Thyroid gland (tissue), 4 donors: ENCODE measurements around the gene ALDOC.

Source experiments
- POLR2A ChIP-seq, 2 donors: fragments of 450-650 bp; IDR thresholded peaks; one replicate each; pipeline ENCODE4 v1.6.1; 2017; ENCODE audit warnings: antibody characterized with exemption in 2 of 2, mild to moderate bottlenecking in 2 of 2, moderate library complexity in 1 of 2
- TF ChIP-seq, protein P1 (sequence below), 6 experiments: fragments of 200-600 bp in 3 of 6; fragments of 450-650 bp in 3 of 6; sonication (generic) in 3 of 6; IDR thresholded peaks; one replicate each; pipeline ENCODE4 v1.5.1; 2016 to 2019; ENCODE audit warnings: antibody characterized with exemption in 6 of 6, mild to moderate bottlenecking in 2 of 6, inconsistent platforms in 1 of 6, moderate library complexity in 1 of 6

DNA sequence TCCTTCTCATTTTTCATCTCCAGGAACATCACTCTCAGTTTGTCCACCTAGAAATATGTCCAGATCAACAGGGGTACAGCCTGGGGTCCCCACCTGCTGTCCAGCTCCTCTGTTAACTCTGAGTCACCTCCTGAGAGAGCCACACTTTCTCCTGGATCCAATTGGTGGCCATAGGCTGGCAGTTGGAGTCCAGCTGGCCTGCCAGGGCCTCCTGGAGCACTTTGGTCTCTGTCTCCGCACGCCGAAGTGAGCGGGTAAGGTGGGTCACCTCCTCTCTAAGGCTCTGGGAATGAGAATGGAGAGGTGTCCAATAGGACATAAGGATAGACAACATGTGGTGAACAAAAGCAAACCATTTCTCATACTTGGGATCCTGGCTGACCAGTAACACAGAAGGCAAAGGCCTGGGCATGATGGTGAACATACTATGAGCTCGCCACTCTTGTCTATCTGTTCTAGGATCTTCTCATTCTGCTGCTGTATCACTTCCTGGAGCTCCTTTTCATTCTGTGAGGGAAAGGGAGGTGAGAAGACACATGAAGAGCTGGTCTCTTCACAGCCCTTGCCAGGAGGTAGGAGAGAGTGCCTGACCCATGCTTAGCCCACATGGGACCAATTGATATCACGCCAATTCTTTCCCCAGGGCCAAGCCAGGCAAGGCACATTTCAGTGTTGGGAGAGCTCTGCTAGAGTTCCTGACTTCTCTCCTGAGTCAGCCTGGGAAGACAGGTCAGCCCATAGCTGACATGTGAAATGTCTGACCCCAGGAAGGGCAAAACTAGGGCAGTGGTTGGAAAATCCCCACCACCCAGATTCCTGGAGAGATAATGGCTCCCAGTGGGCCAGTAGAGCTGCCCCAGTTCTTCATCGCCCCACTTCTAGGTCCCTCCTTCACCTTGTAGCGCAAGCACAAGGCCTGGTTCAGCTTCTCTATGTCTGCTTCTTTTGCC is 1.8 kb upstream of the ALDOC start:
- TF ChIP-seq, protein P1, sequence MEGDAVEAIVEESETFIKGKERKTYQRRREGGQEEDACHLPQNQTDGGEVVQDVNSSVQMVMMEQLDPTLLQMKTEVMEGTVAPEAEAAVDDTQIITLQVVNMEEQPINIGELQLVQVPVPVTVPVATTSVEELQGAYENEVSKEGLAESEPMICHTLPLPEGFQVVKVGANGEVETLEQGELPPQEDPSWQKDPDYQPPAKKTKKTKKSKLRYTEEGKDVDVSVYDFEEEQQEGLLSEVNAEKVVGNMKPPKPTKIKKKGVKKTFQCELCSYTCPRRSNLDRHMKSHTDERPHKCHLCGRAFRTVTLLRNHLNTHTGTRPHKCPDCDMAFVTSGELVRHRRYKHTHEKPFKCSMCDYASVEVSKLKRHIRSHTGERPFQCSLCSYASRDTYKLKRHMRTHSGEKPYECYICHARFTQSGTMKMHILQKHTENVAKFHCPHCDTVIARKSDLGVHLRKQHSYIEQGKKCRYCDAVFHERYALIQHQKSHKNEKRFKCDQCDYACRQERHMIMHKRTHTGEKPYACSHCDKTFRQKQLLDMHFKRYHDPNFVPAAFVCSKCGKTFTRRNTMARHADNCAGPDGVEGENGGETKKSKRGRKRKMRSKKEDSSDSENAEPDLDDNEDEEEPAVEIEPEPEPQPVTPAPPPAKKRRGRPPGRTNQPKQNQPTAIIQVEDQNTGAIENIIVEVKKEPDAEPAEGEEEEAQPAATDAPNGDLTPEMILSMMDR (IDR thresholded peaks at IDR 0.05), result no peak
- no peak for TF ChIP-seq POLR2A (IDR thresholded peaks at IDR 0.05)
